Fibroblast of lung (primary cell): Measurements from ENCODE around the gene MAP3K9. TPM values are rescaled to one million over a fixed set of nuclear protein-coding genes. Genes with fewer than 3 reads are reported as not detected.

Experiments
- DNase-seq, 2 donors: peaks; one replicate each; pipeline versions ENCODE4 v3.0.0 to v3.0.0-alpha.2; 2010; ENCODE audit warnings: low read depth in 2 of 2
- H2AFZ ChIP-seq: 2 replicates; pipeline ENCODE4 v1.5.1; 2012; ENCODE audit warnings: low read length, control low read depth, inconsistent platforms
- H3K27ac ChIP-seq: 2 replicates; pipeline ENCODE4 v1.5.1; 2011; ENCODE audit warnings: low read length, control low read depth; ENCODE audit not compliant: insufficient read depth
- H3K27me3 ChIP-seq: 2 replicates; pipeline ENCODE4 v1.5.1; 2011; ENCODE audit warnings: mild to moderate bottlenecking, low read length; ENCODE audit not compliant: control insufficient read depth, insufficient read depth
- H3K36me3 ChIP-seq: 2 replicates; pipeline ENCODE4 v1.5.1; 2011; ENCODE audit warnings: low read length; ENCODE audit not compliant: control insufficient read depth, insufficient read depth
- H3K4me1 ChIP-seq: 2 replicates; pipeline ENCODE4 v1.5.1; 2011; ENCODE audit warnings: low read length; ENCODE audit not compliant: control insufficient read depth, insufficient read depth; ENCODE audit errors: extremely low read depth
- H3K4me2 ChIP-seq: 2 replicates; pipeline ENCODE4 v1.5.1; 2011; ENCODE audit warnings: low read length, control low read depth; ENCODE audit not compliant: insufficient read depth; ENCODE audit errors: extremely low read depth
- H3K4me3 ChIP-seq, 4 experiments: fragments of 200-600 bp in 1 of 4; sonication (generic) in 1 of 4; replicated peaks in 1 of 4; 2 replicates each; pipeline ENCODE4 v1.5.1; 2011 to 2016; ENCODE audit warnings: low read length in 4 of 4, low read depth in 3 of 4, mild to moderate bottlenecking in 3 of 4, control low read depth in 2 of 4, inconsistent platforms in 1 of 4, mixed read lengths in 1 of 4; ENCODE audit not compliant: insufficient read depth in 1 of 4; ENCODE audit errors: control extremely low read depth in 1 of 4
- H3K79me2 ChIP-seq: 2 replicates; pipeline ENCODE4 v1.5.1; 2012; ENCODE audit warnings: mild to moderate bottlenecking, low read length, inconsistent platforms; ENCODE audit not compliant: control insufficient read depth, insufficient read depth
- H3K9ac ChIP-seq: 2 replicates; pipeline ENCODE4 v1.5.1; 2011; ENCODE audit warnings: mild to moderate bottlenecking, low read length, control low read depth; ENCODE audit not compliant: insufficient read depth
- H3K9me3 ChIP-seq: 2 replicates; pipeline ENCODE4 v1.5.1; 2012; ENCODE audit warnings: low read depth, low read length; ENCODE audit not compliant: control insufficient read depth, insufficient read depth
- H4K20me1 ChIP-seq: 2 replicates; pipeline ENCODE4 v1.5.1; 2011; ENCODE audit warnings: low read length; ENCODE audit not compliant: control insufficient read depth, insufficient read depth; ENCODE audit errors: extremely low read depth
- EZH2 ChIP-seq: IDR thresholded peaks from 2 replicates; pipeline ENCODE4 v1.5.1; 2012; ENCODE audit warnings: low read length, control low read depth, mild to moderate bottlenecking; ENCODE audit errors: missing control alignments
- polyA plus RNA-seq, 2 donors: library from polyadenylated mRNA; depleted of rRNA in 1 of 2; stranded (reverse) in 1 of 2; unstranded in 1 of 2; fragments of >200 nt; gene quantifications; 2 replicates each; pipeline ENCODE4 v1.2.1, GENCODE V29; 2011 to 2012; ENCODE audit warnings: missing spikeins in 1 of 2
- total RNA-seq: library from RNA; depleted of rRNA; stranded (reverse); fragments of >200 nt; gene quantifications from 2 replicates; pipeline ENCODE4 v1.2.1, GENCODE V29; 2014
- TF ChIP-seq, protein P1 (sequence below), 2 donors: IDR thresholded peaks in 1 of 2; conservative IDR thresholded peaks in 1 of 2; 1 replicate in 1 of 2; 2 replicates in 1 of 2; pipeline ENCODE4 v1.5.1; 2011 to 2012; ENCODE audit warnings: low read length in 2 of 2, control low read depth in 1 of 2, inconsistent platforms in 1 of 2, low read depth in 1 of 2, mild to moderate bottlenecking in 1 of 2

MAP3K9 gene
- total and polyA plus RNA-seq, 2 donors (not counting 1 experiment from before 2014, with no cell fraction given), result 0.17 to 0.27 TPM

DNA sequence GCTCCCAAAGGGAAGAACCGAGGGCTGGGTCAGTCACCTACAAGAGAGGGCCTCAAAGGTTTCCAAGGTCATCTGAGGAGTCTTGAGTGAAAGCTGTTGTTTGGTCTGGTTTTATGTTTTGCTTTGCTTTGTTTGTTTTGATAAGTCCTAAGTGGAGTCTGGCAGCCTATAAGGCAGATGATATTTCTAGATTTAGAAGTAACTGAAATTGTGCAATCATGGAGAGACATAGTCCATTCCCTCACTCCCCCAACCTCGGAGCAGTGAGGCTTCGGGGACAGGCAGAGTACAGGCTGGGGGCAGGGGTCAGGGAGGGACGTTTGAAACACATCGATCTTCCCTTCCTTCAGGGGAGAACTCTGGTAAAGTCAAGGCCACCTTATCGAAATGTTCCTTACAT, 125.3 kb downstream of the MAP3K9 start:
- H3K4me1 ChIP-seq, result no peaks in the 10 kb centered on the region
- H4K20me1 ChIP-seq, result no peaks in the 10 kb centered on the region
- peaks cover 2% of the 10 kb centered on the region for H3K27me3 ChIP-seq
- no peak overlapping the region for H3K9ac ChIP-seq
- H3K36me3 ChIP-seq, result no peaks in the 10 kb centered on the region
- DNase-seq, result no peak
- TF ChIP-seq EZH2, result no peak
- TF ChIP-seq, protein P1, sequence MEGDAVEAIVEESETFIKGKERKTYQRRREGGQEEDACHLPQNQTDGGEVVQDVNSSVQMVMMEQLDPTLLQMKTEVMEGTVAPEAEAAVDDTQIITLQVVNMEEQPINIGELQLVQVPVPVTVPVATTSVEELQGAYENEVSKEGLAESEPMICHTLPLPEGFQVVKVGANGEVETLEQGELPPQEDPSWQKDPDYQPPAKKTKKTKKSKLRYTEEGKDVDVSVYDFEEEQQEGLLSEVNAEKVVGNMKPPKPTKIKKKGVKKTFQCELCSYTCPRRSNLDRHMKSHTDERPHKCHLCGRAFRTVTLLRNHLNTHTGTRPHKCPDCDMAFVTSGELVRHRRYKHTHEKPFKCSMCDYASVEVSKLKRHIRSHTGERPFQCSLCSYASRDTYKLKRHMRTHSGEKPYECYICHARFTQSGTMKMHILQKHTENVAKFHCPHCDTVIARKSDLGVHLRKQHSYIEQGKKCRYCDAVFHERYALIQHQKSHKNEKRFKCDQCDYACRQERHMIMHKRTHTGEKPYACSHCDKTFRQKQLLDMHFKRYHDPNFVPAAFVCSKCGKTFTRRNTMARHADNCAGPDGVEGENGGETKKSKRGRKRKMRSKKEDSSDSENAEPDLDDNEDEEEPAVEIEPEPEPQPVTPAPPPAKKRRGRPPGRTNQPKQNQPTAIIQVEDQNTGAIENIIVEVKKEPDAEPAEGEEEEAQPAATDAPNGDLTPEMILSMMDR (conservative IDR thresholded peaks at IDR 0.05 in 1 of 2, IDR thresholded peaks at IDR 0.05 in 1 of 2; ENCODE audit: low read depth in 1 of 2, low read length in 2 of 2), result no peak
- no peaks in the 10 kb centered on the region for H3K9me3 ChIP-seq
- no peak overlapping the region for H3K4me2 ChIP-seq
- H3K79me2 ChIP-seq, result no peaks in the 10 kb centered on the region
- no peak overlapping the region for H3K27ac ChIP-seq
- no peak overlapping the region for H2AFZ ChIP-seq
- no peak overlapping the region for H3K4me3 ChIP-seq

DNA sequence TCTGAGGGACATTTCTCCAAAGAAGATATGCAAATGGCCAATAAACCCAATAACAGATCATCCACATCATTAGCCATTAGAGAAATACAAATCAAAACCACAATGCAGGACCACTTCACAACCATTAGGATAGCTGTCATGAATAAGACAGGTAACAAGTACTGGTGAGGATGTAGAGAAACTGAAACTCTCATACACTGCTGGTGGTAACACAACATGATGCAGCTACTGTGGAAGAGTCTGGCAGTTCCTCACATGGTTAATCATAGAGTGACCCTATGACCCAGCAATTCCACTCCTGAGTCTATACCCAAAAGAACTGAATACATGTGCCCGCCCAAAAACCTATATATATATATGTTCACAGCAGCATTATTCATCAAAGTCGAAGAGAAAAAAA, 128.6 kb downstream of the MAP3K9 start:
- no peaks in the 10 kb centered on the region for H3K4me1 ChIP-seq
- no peaks in the 10 kb centered on the region for H3K79me2 ChIP-seq
- H3K4me2 ChIP-seq, result no peak overlapping the region
- H3K36me3 ChIP-seq, result no peaks in the 10 kb centered on the region
- no peak overlapping the region for H3K27ac ChIP-seq
- no peaks in the 10 kb centered on the region for H3K9me3 ChIP-seq
- H3K4me3 ChIP-seq, result no peak overlapping the region
- no peaks in the 10 kb centered on the region for H4K20me1 ChIP-seq
- no peak overlapping the region for H2AFZ ChIP-seq
- no peak overlapping the region for H3K9ac ChIP-seq
- H3K27me3 ChIP-seq, result peaks cover 2% of the 10 kb centered on the region
- no peak for DNase-seq
- TF ChIP-seq EZH2, result no peak
- TF ChIP-seq, protein P1 (conservative IDR thresholded peaks at IDR 0.05 in 1 of 2, IDR thresholded peaks at IDR 0.05 in 1 of 2; ENCODE audit: low read depth in 1 of 2, low read length in 2 of 2), result no peak

DNA sequence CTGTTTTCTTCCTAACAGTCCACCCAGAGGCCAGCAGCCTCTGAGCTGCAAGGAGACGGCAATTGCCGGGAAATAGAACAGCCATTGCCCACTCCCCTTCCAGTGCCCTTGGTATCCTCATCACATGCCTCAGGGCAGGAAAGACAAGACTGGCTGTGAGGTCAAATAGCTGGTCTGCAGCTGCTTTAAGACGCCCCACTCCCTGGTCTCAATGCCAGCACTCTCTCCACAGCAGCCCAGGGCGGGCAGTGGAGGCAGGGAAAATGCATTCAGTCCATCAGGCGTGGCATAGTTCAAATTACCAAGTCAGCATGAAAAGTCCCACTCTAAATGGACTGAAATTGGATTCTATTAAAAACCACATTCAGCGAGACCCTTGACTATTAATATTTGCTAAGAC, 132.0 kb downstream of the MAP3K9 start:
- Histone ChIP-seq H3K27me3 (no peaks in the 10 kb centered on the region), H2AFZ (no peak overlapping the region), H3K4me3 (no peak overlapping the region), H3K36me3 (no peaks in the 10 kb centered on the region), H3K27ac (no peak overlapping the region), H3K79me2 (no peaks in the 10 kb centered on the region), H3K9ac (no peak overlapping the region), H4K20me1 (no peaks in the 10 kb centered on the region), H3K4me1 (no peaks in the 10 kb centered on the region), H3K4me2 (no peak overlapping the region), H3K9me3 (no peaks in the 10 kb centered on the region)
- no peak for TF ChIP-seq EZH2
- TF ChIP-seq, protein P1 (conservative IDR thresholded peaks at IDR 0.05 in 1 of 2, IDR thresholded peaks at IDR 0.05 in 1 of 2; ENCODE audit: low read depth in 1 of 2, low read length in 2 of 2), result no peak
- no peak for DNase-seq

Other genes with a start within 250 kb of the MAP3K9 start
- gene MED6, start 208.9 kb downstream of the MAP3K9 start, total RNA-seq, result 26.5 and 26.6 TPM in 2 replicates
- 44.8 and 46.1 TPM in 2 replicates for gene MED6, start 208.9 kb downstream of the MAP3K9 start, polyA plus RNA-seq
- gene TTC9, start 167.6 kb downstream of the MAP3K9 start, total RNA-seq, result 1.3 and 4.3 TPM in 2 replicates
- 1.9 and 2.0 TPM in 2 replicates for gene TTC9, start 167.6 kb downstream of the MAP3K9 start, polyA plus RNA-seq
- 57.8 and 69.4 TPM in 2 replicates for gene PCNX1, start 97.9 kb upstream of the MAP3K9 start, total RNA-seq
- gene PCNX1, start 97.9 kb upstream of the MAP3K9 start, polyA plus RNA-seq, result 33.0 and 35.7 TPM in 2 replicates